K562 (cell line): ENCODE results near the gene RRH. TPM values are rescaled to one million over a fixed set of nuclear protein-coding genes. Genes with fewer than 3 reads are reported as not detected.

ENCODE experiments used
- ATAC-seq: fragments of 200-7000 bp; cut with Tn5 transposase; 3 replicates; pipeline ENCODE4 v1.9.1; 2020; ENCODE audit warnings: moderate library complexity
- BruUV-seq: library from RNA; stranded (reverse); fragments of 400-500 nt; replicated peaks from 2 replicates; lab custom pipeline; 2021; lab: Mats Ljungman, UMichigan
- CTCF ChIA-PET: fragments of 300-600 bp; formaldehyde crosslinking; extraction: SDS; loops from one replicate; lab custom pipeline; 2021; ENCODE audit warnings: low intra/inter-chr PET ratio; lab: Yijun Ruan, JAX
- POLR2A ChIA-PET: fragments of 300-600, 350-650 bp; sonication (Branson Sonifier 250); formaldehyde crosslinking; extraction: SDS; loops from one replicate; lab custom pipeline; 2021; ENCODE audit warnings: antibody characterized with exemption, inconsistent platforms; lab: Yijun Ruan, JAX
- DNase-seq, 4 experiments: peaks; one replicate each; pipeline versions ENCODE4 v3.0.0 to v3.0.0-alpha.2; 2011 to 2018; ENCODE audit warnings: low spot score in 3 of 4, mixed read lengths in 3 of 4; ENCODE audit errors: extremely low read depth in 1 of 4
- FAIRE-seq: peaks from 2 replicates; lab custom pipeline; 2011; peaks lifted over from hg19 to GRCh38; lab: Jason Lieb, UNC
- H2AFZ ChIP-seq: 2 replicates; pipeline ENCODE4 v1.6.0; 2011; ENCODE audit warnings: low read depth, low read length, control low read depth, inconsistent platforms
- H3K27ac ChIP-seq: fragments of 200-600 bp; 3 replicates; pipeline ENCODE4 v1.8.0; 2011; ENCODE audit warnings: low read depth, mild to moderate bottlenecking, control low read depth, inconsistent platforms, low read length, moderate library complexity, mixed read lengths; ENCODE audit errors: extremely low read depth
- H3K27me3 ChIP-seq, 2 experiments: fragments of 300-600 bp in 1 of 2; 2 replicates in 1 of 2; 3 replicates in 1 of 2; pipeline versions ENCODE4 v1.6.0 to v1.8.0; 2011; ENCODE audit warnings: inconsistent platforms in 2 of 2, low read length in 2 of 2, mild to moderate bottlenecking in 1 of 2, mixed read lengths in 1 of 2, moderate library complexity in 1 of 2; ENCODE audit not compliant: control insufficient read depth in 2 of 2, insufficient read depth in 2 of 2
- H3K36me3 ChIP-seq: fragments of 300-600 bp; 3 replicates; pipeline ENCODE4 v1.8.0; 2011; ENCODE audit warnings: mild to moderate bottlenecking, low read length, inconsistent platforms; ENCODE audit not compliant: control insufficient read depth, insufficient read depth
- H3K4me1 ChIP-seq, 2 experiments: fragments of 200-600 bp in 1 of 2; replicated peaks in 1 of 2; 2 replicates in 1 of 2; 3 replicates in 1 of 2; pipeline versions ENCODE4 v1.5.1 to v1.8.0; 2011; ENCODE audit warnings: inconsistent platforms in 2 of 2, low read length in 2 of 2, mild to moderate bottlenecking in 1 of 2, mixed read lengths in 1 of 2, moderate library complexity in 1 of 2; ENCODE audit not compliant: control insufficient read depth in 2 of 2, insufficient read depth in 2 of 2
- H3K4me2 ChIP-seq: 2 replicates; pipeline ENCODE4 v1.6.1; 2011; ENCODE audit warnings: low read length, control low read depth, inconsistent platforms, mixed read lengths; ENCODE audit not compliant: insufficient read depth
- H3K4me3 ChIP-seq: fragments of 200-600 bp; sonication (generic), shearing (Covaris generic); 2 replicates; pipeline ENCODE4 v1.5.1; 2016; ENCODE audit warnings: control low read depth, inconsistent platforms
- H3K79me2 ChIP-seq: fragments of 200-600 bp; 3 replicates; pipeline ENCODE4 v1.8.0; 2011; ENCODE audit warnings: low read length, inconsistent platforms; ENCODE audit not compliant: control insufficient read depth, insufficient read depth
- H3K9ac ChIP-seq, 2 experiments: 2 replicates each; pipeline versions ENCODE4 v1.6.0 to v1.6.1; 2011; ENCODE audit warnings: low read depth in 2 of 2, low read length in 2 of 2, control low read depth in 1 of 2, inconsistent platforms in 1 of 2, mild to moderate bottlenecking in 1 of 2, mixed read lengths in 1 of 2; ENCODE audit not compliant: insufficient read depth in 1 of 2
- H3K9me1 ChIP-seq: one replicate; pipeline ENCODE4 v1.6.0; 2011; ENCODE audit warnings: inconsistent platforms, mild to moderate bottlenecking, low read length, moderate library complexity; ENCODE audit not compliant: control insufficient read depth, insufficient read depth
- H3K9me3 ChIP-seq: replicated peaks from 2 replicates; pipeline ENCODE4 v1.5.1; 2011; ENCODE audit warnings: low read depth, low read length, inconsistent platforms; ENCODE audit not compliant: control insufficient read depth, insufficient read depth
- H4K20me1 ChIP-seq: replicated peaks from 2 replicates; pipeline ENCODE4 v1.6.1; 2011; ENCODE audit warnings: low read length, inconsistent platforms, mixed read lengths; ENCODE audit not compliant: control insufficient read depth, insufficient read depth
- BDP1 ChIP-seq: IDR thresholded peaks from 3 replicates; pipeline ENCODE4 v1.6.1; 2011; ENCODE audit not compliant: insufficient read length, insufficient read depth
- CREM ChIP-seq: IDR thresholded peaks from 2 replicates; pipeline ENCODE4 v1.6.1; 2014; ENCODE audit warnings: antibody characterized with exemption, low read depth
- HDAC1 ChIP-seq, 2 experiments: fragments of 450-650 bp; IDR thresholded peaks; 2 replicates each; pipeline ENCODE4 v1.6.1; 2016 to 2017; ENCODE audit warnings: inconsistent platforms in 1 of 2, mild to moderate bottlenecking in 1 of 2, moderate library complexity in 1 of 2
- IFI16 ChIP-seq: fragments of 250-450 bp; sonication (Bioruptor Pico); IDR thresholded peaks from 2 replicates; pipeline ENCODE4 v2.1.2; 2022; ENCODE audit warnings: mild to moderate bottlenecking, inconsistent platforms
- JUND ChIP-seq, 2 experiments: IDR thresholded peaks; 2 replicates in 1 of 2; 3 replicates in 1 of 2; pipeline ENCODE4 v1.6.1; 2011; ENCODE audit warnings: borderline replicate concordance in 2 of 2, low read depth in 2 of 2, low read length in 2 of 2, improper control_type of control experiment in 1 of 2, missing biosample characterization in 1 of 2, missing genetic modification characterization in 1 of 2, missing genetic modification reagents in 1 of 2
- LEF1 ChIP-seq: fragments of 450-650 bp; IDR thresholded peaks from 2 replicates; pipeline ENCODE4 v1.6.1; 2016; ENCODE audit warnings: mild to moderate bottlenecking
- MECOM ChIP-seq: fragments of 250-450 bp; sonication (Bioruptor Pico); IDR thresholded peaks from 2 replicates; pipeline ENCODE4 v1.8.0; 2022; ENCODE audit warnings: inconsistent platforms
- NFE2L1 ChIP-seq: fragments of 450-650 bp; IDR thresholded peaks from 2 replicates; pipeline ENCODE4 v1.6.1; 2016; ENCODE audit warnings: missing genetic modification characterization, low read depth, mild to moderate bottlenecking, missing compliant biosample characterization, moderate library complexity, borderline replicate concordance
- PYGO2 ChIP-seq: fragments of 450-650 bp; IDR thresholded peaks from 2 replicates; pipeline ENCODE4 v1.6.1; 2016; ENCODE audit warnings: mild to moderate bottlenecking, missing genetic modification characterization, moderate library complexity, missing compliant biosample characterization
- SMC3 ChIP-seq: conservative IDR thresholded peaks from 2 replicates; pipeline ENCODE4 v1.6.1; 2011; ENCODE audit warnings: low read depth, low read length, improper control_type of control experiment; ENCODE audit not compliant: insufficient read depth
- ZNF184 ChIP-seq: sonication (generic); formaldehyde crosslinking; IDR thresholded peaks from 2 replicates; pipeline ENCODE4 v1.5.0; 2020; ENCODE audit warnings: missing genetic modification reagents
- ZNF212 ChIP-seq: fragments of 450-650 bp; formaldehyde crosslinking; IDR thresholded peaks from 2 replicates; pipeline ENCODE4 v1.4.0; 2020; ENCODE audit warnings: mild to moderate bottlenecking
- WGBS: fragments of 100-300 bp; shearing (Covaris generic); methylation state at CpG from one replicate; pipeline ENCODE4 v1.1.6; 2016; ENCODE audit warnings: low coverage, mixed read lengths; ENCODE audit not compliant: insufficient coverage; ENCODE audit errors: missing lambda C conversion rate; 5-methylcytosine and 5-hydroxymethylcytosine counted together
- in situ Hi-C: fragments of 300-500 bp; cut with MboI; formaldehyde crosslinking; loops from 4 replicates; pipeline ENCODE4 v1.15.0; 2018; ENCODE audit warnings: inconsistent platforms, mixed read lengths
- intact Hi-C: fragments of 100-400 bp; cut with micrococcal nuclease; formaldehyde crosslinking; loops from 2 replicates; pipeline ENCODE4 v1.14.2; 2022
- polyA plus RNA-seq, 8 experiments: library from polyadenylated mRNA; depleted of rRNA in 4 of 8; stranded (reverse) in 5 of 8; unstranded in 3 of 8; fragments of >200 nt; fragmentation: Nextera tagmentation in 2 of 8; fragmentation: Illumina TruSeq in 1 of 8; extraction: Ambion mirVana in 2 of 8; extraction: Trizol in 1 of 8; gene quantifications; 2 replicates each; pipeline versions ENCODE4 v1.2.1 to v1.2.3, GENCODE V29; 2011 to 2014; ENCODE audit warnings: inconsistent platforms in 1 of 8, missing spikeins in 1 of 8
- total RNA-seq, 7 experiments: library from RNA; depleted of rRNA in 6 of 7; stranded (reverse); fragments of >200 nt in 6 of 7; fragmentation: Illumina TruSeq in 2 of 7; extraction: Trizol in 2 of 7; gene quantifications; 2 replicates each; pipeline versions ENCODE4 v1.2.1 to v1.2.3, GENCODE V29; 2011 to 2021; ENCODE audit warnings: low replicate concordance in 1 of 7
- TF ChIP-seq, protein P1 (sequence below): fragments of 250-450 bp; sonication (Bioruptor Pico); IDR thresholded peaks from 2 replicates; pipeline ENCODE4 v1.8.0; 2021; ENCODE audit warnings: moderate library complexity, mild to moderate bottlenecking, inconsistent platforms

Gene RRH
- total and polyA plus RNA-seq, 9 of the 15 experiments (the other 6 are each of a cell fraction or from before 2014, with no cell fraction given), result 0.04 to 0.31 (median 0.12) TPM; not detected in 3

DNA sequence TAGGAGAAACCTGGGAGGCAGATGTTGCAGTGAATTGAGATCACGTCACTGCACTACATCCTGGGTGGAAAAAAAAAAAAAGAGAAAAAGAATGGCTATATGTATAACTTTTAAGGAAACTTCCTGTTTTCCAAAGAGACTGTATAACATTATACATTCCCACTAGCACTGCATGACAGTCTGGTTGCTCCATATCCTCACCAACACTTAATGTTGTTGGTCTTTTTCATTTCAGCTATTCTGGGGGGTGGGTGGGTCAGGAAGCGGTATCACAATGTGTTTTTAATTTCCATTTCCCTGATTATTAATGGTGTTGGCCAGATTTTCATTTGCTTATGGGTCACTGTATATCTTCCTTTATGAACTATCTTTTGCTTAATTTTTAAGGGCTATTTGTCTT lies 33.5 kb downstream of the RRH start (continued):
- no peak for TF ChIP-seq ZNF212 (CRISPR knock-in tag)
- TF ChIP-seq BDP1, result no peak
- TF ChIP-seq ZNF184 (CRISPR knock-in tag), result peak; percentile 89

DNA sequence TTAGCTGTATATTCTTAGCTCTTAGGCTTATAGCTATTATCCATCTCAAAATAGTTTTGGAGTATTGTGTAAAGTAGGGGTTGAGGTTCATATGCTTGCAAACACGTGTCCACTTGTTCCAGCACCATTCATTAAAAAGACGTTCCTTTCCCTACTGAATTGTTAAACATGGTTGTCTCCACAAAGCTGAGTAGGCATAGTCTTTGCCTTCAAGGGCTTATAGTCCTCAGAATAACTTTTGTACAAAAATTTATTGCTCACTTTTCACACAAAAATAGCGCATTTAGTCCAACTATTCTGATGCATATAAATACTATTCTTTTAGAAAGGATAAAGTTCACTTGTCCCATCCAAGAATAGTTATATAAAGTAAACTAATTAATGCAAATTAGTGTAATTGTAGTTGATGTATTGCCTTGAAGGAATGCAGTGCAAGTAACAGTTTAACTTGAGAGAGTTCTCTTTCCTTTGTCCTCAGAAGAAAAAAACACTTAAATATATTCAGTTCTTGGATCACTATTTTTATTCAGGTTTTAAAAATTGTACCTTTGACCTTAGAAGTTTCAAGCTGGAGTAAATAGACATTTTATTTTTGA lies 34.2 kb downstream of the RRH start:
- intact Hi-C loops (no loop called here), in situ Hi-C loops (no loop called here)
- no peak overlapping the region for H3K4me2 ChIP-seq
- no peaks in the 10 kb centered on the region for H3K9me1 ChIP-seq
- ChIA-PET CTCF (no interaction called here), POLR2A (no interaction called here)
- no TSS peak for BruUV-seq
- H4K20me1 ChIP-seq, result no peaks in the 10 kb centered on the region
- ATAC-seq (no peak), DNase-seq (no peak), FAIRE-seq (no peak)
- no peaks in the 10 kb centered on the region for H3K4me1 ChIP-seq
- no peaks in the 10 kb centered on the region for H3K36me3 ChIP-seq
- TF ChIP-seq NFE2L1 (no peak), CREM (no peak)
- H2AFZ ChIP-seq, result no peak overlapping the region
- H3K27me3 ChIP-seq, result no peaks in the 10 kb centered on the region
- WGBS, result 9% methylated on average over 3 of the region's 3 CpGs
- no peaks in the 10 kb centered on the region for H3K79me2 ChIP-seq
- H3K4me3 ChIP-seq, result no peak overlapping the region
- 0 out of 2 replicates have a peak, but pooled peaks cover 2% of the 10 kb centered on the region for H3K9me3 ChIP-seq
- H3K9ac ChIP-seq, result no peak overlapping the region
- no peak overlapping the region for H3K27ac ChIP-seq

DNA sequence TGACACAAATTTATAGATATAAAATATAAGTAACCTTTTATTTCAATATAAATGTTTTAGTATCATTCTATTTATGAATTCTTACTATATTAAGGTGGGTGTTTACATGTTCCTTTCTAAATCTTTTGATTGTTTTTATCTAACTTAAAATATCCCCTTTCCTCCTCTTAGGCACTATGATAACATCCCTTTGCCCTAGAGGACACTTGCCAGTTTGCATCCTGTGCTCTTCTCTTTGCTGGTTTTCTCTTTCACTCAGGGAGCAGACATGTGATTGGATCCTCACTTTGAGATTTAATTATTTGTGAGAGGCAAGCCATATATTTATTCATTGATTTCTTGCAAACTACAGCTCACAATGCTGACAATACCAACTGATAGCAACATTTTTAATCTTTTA lies 36.4 kb downstream of the RRH start:
- no peaks in the 10 kb centered on the region for H3K27me3 ChIP-seq
- H4K20me1 ChIP-seq, result no peaks in the 10 kb centered on the region
- BruUV-seq, result no TSS peak
- no peaks in the 10 kb centered on the region for H3K79me2 ChIP-seq
- no peak overlapping the region for H3K4me2 ChIP-seq
- H3K9me1 ChIP-seq, result no peaks in the 10 kb centered on the region
- H2AFZ ChIP-seq, result no peak overlapping the region
- in situ Hi-C loops (no loop called here), intact Hi-C loops (no loop called here)
- H3K9me3 ChIP-seq, result 0 out of 2 replicates have a peak, but pooled peaks cover 2% of the 10 kb centered on the region
- H3K4me3 ChIP-seq, result no peak overlapping the region
- ATAC-seq (no peak), DNase-seq (no peak), FAIRE-seq (no peak)
- no peak overlapping the region for H3K9ac ChIP-seq
- no peaks in the 10 kb centered on the region for H3K4me1 ChIP-seq
- no peaks in the 10 kb centered on the region for H3K36me3 ChIP-seq
- POLR2A ChIA-PET, result interaction anchor here (1.1 kb wide), 1 partner anchor 15 kb away, joined by 4 read pairs; no protein-coding TSS in a partner anchor
- TF ChIP-seq, protein P1, sequence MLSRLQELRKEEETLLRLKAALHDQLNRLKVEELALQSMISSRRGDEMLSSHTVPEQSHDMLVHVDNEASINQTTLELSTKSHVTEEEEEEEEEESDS (CRISPR knock-in tag), result no peak
- TF ChIP-seq LEF1, result no peak
- TF ChIP-seq SMC3, result no peak
- no peak for TF ChIP-seq JUND (IDR thresholded peaks at IDR 0.05; ENCODE audit: borderline replicate concordance, low read depth, low read length)
- no peak for TF ChIP-seq JUND (tag; IDR thresholded peaks at IDR 0.05; ENCODE audit: borderline replicate concordance, low read depth, low read length)
- TF ChIP-seq PYGO2 (tag), result no peak
- no peak for TF ChIP-seq MECOM (CRISPR knock-in tag)
- TF ChIP-seq IFI16, result no peak
- no peak for TF ChIP-seq HDAC1 (IDR thresholded peaks at IDR 0.05)
- no peak overlapping the region for H3K27ac ChIP-seq
- CTCF ChIA-PET, result no interaction called here
